WTC11 (cell line): ENCODE measurements around the gene ESRP2. TPM values are rescaled to one million over a fixed set of nuclear protein-coding genes. Genes with fewer than 3 reads are reported as not detected.

ENCODE experiments used
- ATAC-seq: fragments of 200-7000 bp; cut with Tn5 transposase; 2 replicates; pipeline ENCODE4 v1.10.0; 2021; ENCODE audit warnings: mild to moderate bottlenecking, moderate library complexity
- CTCF ChIA-PET: fragments of 300-600 bp; sonication (Branson Sonifier 250); formaldehyde crosslinking; loops from one replicate; lab custom pipeline; 2021; ENCODE audit warnings: antibody characterized with exemption; lab: Charles Lee
- POLR2A ChIA-PET: fragments of 350-600 bp; sonication (Branson Sonifier 250); formaldehyde crosslinking; loops from one replicate; lab custom pipeline; 2021; ENCODE audit warnings: antibody characterized with exemption; lab: Charles Lee
- DNase-seq: peaks from one replicate; pipeline ENCODE4 v3.0.0; 2021; ENCODE audit warnings: low spot score
- H3K27ac Mint-ChIP-seq: 2 replicates; pipeline ENCODE4 v1.8.0; 2021; ENCODE audit warnings: mixed read lengths
- H3K27me3 Mint-ChIP-seq: 2 replicates; pipeline ENCODE4 v1.8.0; 2021; ENCODE audit warnings: low read depth, mild to moderate bottlenecking, moderate library complexity, mixed read lengths
- H3K36me3 Mint-ChIP-seq: 2 replicates; pipeline ENCODE4 v1.8.0; 2021; ENCODE audit warnings: mixed read lengths
- H3K4me1 Mint-ChIP-seq: 2 replicates; pipeline ENCODE4 v1.8.0; 2022; ENCODE audit warnings: mixed read lengths
- H3K4me3 Mint-ChIP-seq: 2 replicates; pipeline ENCODE4 v1.8.0; 2021; ENCODE audit warnings: mild to moderate bottlenecking, moderate library complexity, mixed read lengths
- H3K9me3 Mint-ChIP-seq: 2 replicates; pipeline ENCODE4 v1.8.0; 2021; ENCODE audit warnings: mixed read lengths
- CREB1 ChIP-seq: sonication (generic); formaldehyde crosslinking; IDR thresholded peaks from 2 replicates; pipeline ENCODE4 v1.8.0; 2023; ENCODE audit warnings: mild to moderate bottlenecking, missing genetic modification reagents
- ELF4 ChIP-seq: sonication (generic); formaldehyde crosslinking; IDR thresholded peaks from 2 replicates; pipeline ENCODE4 v1.8.1; 2022; ENCODE audit warnings: low read depth, mild to moderate bottlenecking, moderate library complexity, missing genetic modification reagents
- EMX1 ChIP-seq: fragments of 250-450 bp; sonication (Bioruptor Pico); IDR thresholded peaks from 2 replicates; pipeline ENCODE4 v1.8.0; 2021; ENCODE audit warnings: mild to moderate bottlenecking
- ESRRA ChIP-seq: sonication (generic); formaldehyde crosslinking; IDR thresholded peaks from 2 replicates; pipeline ENCODE4 v1.8.1; 2022; ENCODE audit warnings: mild to moderate bottlenecking, missing genetic modification reagents, borderline replicate concordance
- GTF2I ChIP-seq: fragments of 250-450 bp; sonication (Bioruptor Pico); conservative IDR thresholded peaks from 2 replicates; pipeline ENCODE4 v1.4.0; 2021; ENCODE audit warnings: mild to moderate bottlenecking
- JUN ChIP-seq: sonication (generic); formaldehyde crosslinking; IDR thresholded peaks from 2 replicates; pipeline ENCODE4 v1.8.0; 2023; ENCODE audit warnings: mild to moderate bottlenecking, missing genetic modification reagents
- NFYB ChIP-seq: sonication (generic); formaldehyde crosslinking; conservative IDR thresholded peaks from 2 replicates; pipeline ENCODE4 v1.8.0; 2022; ENCODE audit warnings: low read depth, missing genetic modification reagents
- NR1H2 ChIP-seq: sonication (generic); formaldehyde crosslinking; IDR thresholded peaks from 2 replicates; pipeline ENCODE4 v1.9.0; 2021; ENCODE audit warnings: mild to moderate bottlenecking, moderate library complexity, missing genetic modification reagents
- RELA ChIP-seq: sonication (generic); formaldehyde crosslinking; IDR thresholded peaks from 2 replicates; pipeline ENCODE4 v1.8.1; 2022; ENCODE audit warnings: missing genetic modification reagents, mild to moderate bottlenecking, borderline replicate concordance
- RORB ChIP-seq: fragments of 250-450 bp; sonication (Bioruptor Pico); IDR thresholded peaks from 2 replicates; pipeline ENCODE4 v1.9.0; 2021; ENCODE audit warnings: mild to moderate bottlenecking
- SMAD4 ChIP-seq: sonication (generic); formaldehyde crosslinking; IDR thresholded peaks from 2 replicates; pipeline ENCODE4 v1.8.0; 2022; ENCODE audit warnings: mild to moderate bottlenecking, missing genetic modification reagents
- ZBTB21 ChIP-seq: sonication (generic); formaldehyde crosslinking; IDR thresholded peaks from 2 replicates; pipeline ENCODE4 v1.8.1; 2023; ENCODE audit warnings: mild to moderate bottlenecking, missing genetic modification reagents, borderline replicate concordance
- ZNF121 ChIP-seq: sonication (generic); formaldehyde crosslinking; IDR thresholded peaks from 2 replicates; pipeline ENCODE4 v1.8.0; 2023; ENCODE audit warnings: missing genetic modification reagents
- ZNF138 ChIP-seq: sonication (generic); formaldehyde crosslinking; conservative IDR thresholded peaks from 2 replicates; pipeline ENCODE4 v1.8.1; 2022; ENCODE audit warnings: mild to moderate bottlenecking, moderate library complexity, missing genetic modification reagents
- ZNF232 ChIP-seq: sonication (generic); formaldehyde crosslinking; IDR thresholded peaks from 2 replicates; pipeline ENCODE4 v1.8.0; 2022; ENCODE audit warnings: mild to moderate bottlenecking, missing genetic modification reagents
- ZNF317 ChIP-seq: sonication (generic); formaldehyde crosslinking; IDR thresholded peaks from 2 replicates; pipeline ENCODE4 v1.8.1; 2023; ENCODE audit warnings: low read depth, mild to moderate bottlenecking, moderate library complexity, missing genetic modification reagents, borderline replicate concordance
- total RNA-seq: library from RNA; stranded (reverse); gene quantifications from 3 replicates; pipeline ENCODE4 v1.2.3, GENCODE V29; 2021
- TF ChIP-seq, protein P1 (sequence below): fragments of 250-450 bp; sonication (Bioruptor Pico); IDR thresholded peaks from 2 replicates; pipeline ENCODE4 v1.8.0; 2021; ENCODE audit warnings: mild to moderate bottlenecking
- TF ChIP-seq, protein P2 (sequence below): fragments of 250-450 bp; sonication (Bioruptor Pico); IDR thresholded peaks from 2 replicates; pipeline ENCODE4 v1.9.0; 2021; ENCODE audit warnings: moderate library complexity, mild to moderate bottlenecking, inconsistent platforms, borderline replicate concordance
- TF ChIP-seq, protein P3 (sequence below): fragments of 200-600 bp; IDR thresholded peaks from 2 replicates; pipeline ENCODE4 v1.8.0; 2022; ENCODE audit warnings: antibody characterized with exemption
- TF ChIP-seq, protein P4 (sequence below): fragments of 250-450 bp; sonication (Bioruptor Pico); IDR thresholded peaks from 2 replicates; pipeline ENCODE4 v2.1.2; 2022; ENCODE audit warnings: mild to moderate bottlenecking, moderate library complexity
- TF ChIP-seq, protein P5 (sequence below): sonication (generic); formaldehyde crosslinking; IDR thresholded peaks from 2 replicates; pipeline ENCODE4 v1.8.1; 2023; ENCODE audit warnings: mild to moderate bottlenecking, missing genetic modification reagents
- TF ChIP-seq, protein P6 (sequence below): sonication (generic); formaldehyde crosslinking; IDR thresholded peaks from 2 replicates; pipeline ENCODE4 v1.8.1; 2022; ENCODE audit warnings: low read depth, missing genetic modification reagents, borderline replicate concordance

The ESRP2 gene
- total RNA-seq, 1 experiment from 2014 or later: 55.0 TPM

DNA sequence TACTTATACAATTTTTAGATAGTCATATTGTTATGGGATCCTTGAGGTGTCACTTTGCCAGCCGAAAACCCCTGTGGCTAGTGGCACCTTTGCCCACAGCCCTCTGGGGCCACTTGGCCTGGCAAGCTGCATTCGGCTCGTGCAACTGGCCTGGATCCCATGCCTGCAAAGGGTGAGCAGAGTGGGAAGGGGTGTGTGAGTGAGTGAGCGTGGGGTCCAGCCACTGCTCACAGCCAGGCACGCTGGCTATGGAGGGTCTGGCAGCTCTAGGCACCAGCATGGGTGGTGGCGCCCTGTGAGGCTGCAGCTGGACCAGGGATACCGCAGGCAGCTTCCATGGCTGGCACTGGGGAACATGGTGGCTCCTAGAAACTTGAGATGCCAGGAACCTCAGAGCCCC lies 49.0 kb downstream of the ESRP2 start:
- Mint-ChIP-seq H3K9me3 (0 out of 2 replicates have a peak, but pooled peaks cover 3% of the 10 kb centered on the region), H3K27ac (no peak overlapping the region), H3K27me3 (no peaks in the 10 kb centered on the region)
- CTCF ChIA-PET: interaction anchor here (1.2 kb wide), 1 partner anchor 93 kb away, joined by 3 read pairs; no protein-coding TSS in a partner anchor
- no peak for ATAC-seq
- no peak for TF ChIP-seq SMAD4 (CRISPR knock-in tag)
- TF ChIP-seq ESRRA (CRISPR knock-in tag): no peak
- TF ChIP-seq ZNF317 (CRISPR knock-in tag): no peak
- no peak for TF ChIP-seq EMX1
- TF ChIP-seq, all 79 proteins: peak for 0
- H3K4me3 Mint-ChIP-seq: no peak overlapping the region
- POLR2A ChIA-PET: no interaction called here
- no peak for DNase-seq
- no peaks in the 10 kb centered on the region for H3K4me1 Mint-ChIP-seq
- H3K36me3 Mint-ChIP-seq: peaks cover 45% of the 10 kb centered on the region

DNA sequence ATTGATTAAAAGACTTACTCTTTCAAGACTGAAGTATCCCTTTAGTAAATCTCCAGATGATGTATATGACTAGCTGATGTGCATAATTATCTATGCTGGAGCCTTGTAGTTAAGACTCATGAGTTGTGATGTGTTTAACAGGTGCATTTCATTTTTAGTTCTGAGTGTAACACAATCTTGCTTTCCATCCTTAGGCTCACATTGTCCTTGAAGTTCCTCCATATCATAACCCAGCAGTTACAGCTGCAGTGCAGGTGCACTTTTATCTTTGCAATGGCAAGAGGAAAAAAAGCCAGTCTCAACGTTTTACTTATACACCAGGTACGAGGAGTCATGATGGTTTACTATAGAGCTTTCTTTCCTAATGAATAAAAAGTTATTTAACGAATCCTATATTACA lies 52.9 kb downstream of the ESRP2 start:
- no peak for ATAC-seq
- DNase-seq: no peak
- Mint-ChIP-seq H3K27me3 (no peaks in the 10 kb centered on the region), H3K9me3 (0 out of 2 replicates have a peak, but pooled peaks cover 3% of the 10 kb centered on the region)
- TF ChIP-seq, protein P1, sequence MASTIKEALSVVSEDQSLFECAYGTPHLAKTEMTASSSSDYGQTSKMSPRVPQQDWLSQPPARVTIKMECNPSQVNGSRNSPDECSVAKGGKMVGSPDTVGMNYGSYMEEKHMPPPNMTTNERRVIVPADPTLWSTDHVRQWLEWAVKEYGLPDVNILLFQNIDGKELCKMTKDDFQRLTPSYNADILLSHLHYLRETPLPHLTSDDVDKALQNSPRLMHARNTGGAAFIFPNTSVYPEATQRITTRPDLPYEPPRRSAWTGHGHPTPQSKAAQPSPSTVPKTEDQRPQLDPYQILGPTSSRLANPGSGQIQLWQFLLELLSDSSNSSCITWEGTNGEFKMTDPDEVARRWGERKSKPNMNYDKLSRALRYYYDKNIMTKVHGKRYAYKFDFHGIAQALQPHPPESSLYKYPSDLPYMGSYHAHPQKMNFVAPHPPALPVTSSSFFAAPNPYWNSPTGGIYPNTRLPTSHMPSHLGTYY: no peak
- TF ChIP-seq ZNF138 (CRISPR knock-in tag): no peak
- TF ChIP-seq ZNF121 (CRISPR knock-in tag): no peak
- no peak for TF ChIP-seq NR1H2 (CRISPR knock-in tag)
- TF ChIP-seq, protein P2, sequence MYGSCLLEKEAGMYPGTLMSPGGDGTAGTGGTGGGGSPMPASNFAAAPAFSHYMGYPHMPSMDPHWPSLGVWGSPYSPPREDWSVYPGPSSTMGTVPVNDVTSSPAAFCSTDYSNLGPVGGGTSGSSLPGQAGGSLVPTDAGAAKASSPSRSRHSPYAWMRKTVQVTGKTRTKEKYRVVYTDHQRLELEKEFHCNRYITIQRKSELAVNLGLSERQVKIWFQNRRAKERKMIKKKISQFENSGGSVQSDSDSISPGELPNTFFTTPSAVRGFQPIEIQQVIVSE (CRISPR knock-in tag): no peak
- no peak for TF ChIP-seq RORB (CRISPR knock-in tag)
- TF ChIP-seq ELF4 (CRISPR knock-in tag): no peak
- TF ChIP-seq ZBTB21 (CRISPR knock-in tag): no peak
- no peak for TF ChIP-seq NFYB (CRISPR knock-in tag)
- TF ChIP-seq, protein P3, sequence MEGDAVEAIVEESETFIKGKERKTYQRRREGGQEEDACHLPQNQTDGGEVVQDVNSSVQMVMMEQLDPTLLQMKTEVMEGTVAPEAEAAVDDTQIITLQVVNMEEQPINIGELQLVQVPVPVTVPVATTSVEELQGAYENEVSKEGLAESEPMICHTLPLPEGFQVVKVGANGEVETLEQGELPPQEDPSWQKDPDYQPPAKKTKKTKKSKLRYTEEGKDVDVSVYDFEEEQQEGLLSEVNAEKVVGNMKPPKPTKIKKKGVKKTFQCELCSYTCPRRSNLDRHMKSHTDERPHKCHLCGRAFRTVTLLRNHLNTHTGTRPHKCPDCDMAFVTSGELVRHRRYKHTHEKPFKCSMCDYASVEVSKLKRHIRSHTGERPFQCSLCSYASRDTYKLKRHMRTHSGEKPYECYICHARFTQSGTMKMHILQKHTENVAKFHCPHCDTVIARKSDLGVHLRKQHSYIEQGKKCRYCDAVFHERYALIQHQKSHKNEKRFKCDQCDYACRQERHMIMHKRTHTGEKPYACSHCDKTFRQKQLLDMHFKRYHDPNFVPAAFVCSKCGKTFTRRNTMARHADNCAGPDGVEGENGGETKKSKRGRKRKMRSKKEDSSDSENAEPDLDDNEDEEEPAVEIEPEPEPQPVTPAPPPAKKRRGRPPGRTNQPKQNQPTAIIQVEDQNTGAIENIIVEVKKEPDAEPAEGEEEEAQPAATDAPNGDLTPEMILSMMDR: no peak
- TF ChIP-seq, protein P4, sequence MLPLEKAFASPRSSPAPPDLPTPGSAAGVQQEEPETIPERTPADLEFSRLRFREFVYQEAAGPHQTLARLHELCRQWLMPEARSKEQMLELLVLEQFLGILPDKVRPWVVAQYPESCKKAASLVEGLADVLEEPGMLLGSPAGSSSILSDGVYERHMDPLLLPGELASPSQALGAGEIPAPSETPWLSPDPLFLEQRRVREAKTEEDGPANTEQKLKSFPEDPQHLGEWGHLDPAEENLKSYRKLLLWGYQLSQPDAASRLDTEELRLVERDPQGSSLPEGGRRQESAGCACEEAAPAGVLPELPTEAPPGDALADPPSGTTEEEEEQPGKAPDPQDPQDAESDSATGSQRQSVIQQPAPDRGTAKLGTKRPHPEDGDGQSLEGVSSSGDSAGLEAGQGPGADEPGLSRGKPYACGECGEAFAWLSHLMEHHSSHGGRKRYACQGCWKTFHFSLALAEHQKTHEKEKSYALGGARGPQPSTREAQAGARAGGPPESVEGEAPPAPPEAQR: no peak
- TF ChIP-seq, protein P5, sequence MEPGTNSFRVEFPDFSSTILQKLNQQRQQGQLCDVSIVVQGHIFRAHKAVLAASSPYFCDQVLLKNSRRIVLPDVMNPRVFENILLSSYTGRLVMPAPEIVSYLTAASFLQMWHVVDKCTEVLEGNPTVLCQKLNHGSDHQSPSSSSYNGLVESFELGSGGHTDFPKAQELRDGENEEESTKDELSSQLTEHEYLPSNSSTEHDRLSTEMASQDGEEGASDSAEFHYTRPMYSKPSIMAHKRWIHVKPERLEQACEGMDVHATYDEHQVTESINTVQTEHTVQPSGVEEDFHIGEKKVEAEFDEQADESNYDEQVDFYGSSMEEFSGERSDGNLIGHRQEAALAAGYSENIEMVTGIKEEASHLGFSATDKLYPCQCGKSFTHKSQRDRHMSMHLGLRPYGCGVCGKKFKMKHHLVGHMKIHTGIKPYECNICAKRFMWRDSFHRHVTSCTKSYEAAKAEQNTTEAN: no peak
- TF ChIP-seq CREB1: no peak
- TF ChIP-seq GTF2I (CRISPR knock-in tag): no peak
- TF ChIP-seq JUN (CRISPR knock-in tag): no peak
- no peak for TF ChIP-seq EMX1
- TF ChIP-seq, protein P6, sequence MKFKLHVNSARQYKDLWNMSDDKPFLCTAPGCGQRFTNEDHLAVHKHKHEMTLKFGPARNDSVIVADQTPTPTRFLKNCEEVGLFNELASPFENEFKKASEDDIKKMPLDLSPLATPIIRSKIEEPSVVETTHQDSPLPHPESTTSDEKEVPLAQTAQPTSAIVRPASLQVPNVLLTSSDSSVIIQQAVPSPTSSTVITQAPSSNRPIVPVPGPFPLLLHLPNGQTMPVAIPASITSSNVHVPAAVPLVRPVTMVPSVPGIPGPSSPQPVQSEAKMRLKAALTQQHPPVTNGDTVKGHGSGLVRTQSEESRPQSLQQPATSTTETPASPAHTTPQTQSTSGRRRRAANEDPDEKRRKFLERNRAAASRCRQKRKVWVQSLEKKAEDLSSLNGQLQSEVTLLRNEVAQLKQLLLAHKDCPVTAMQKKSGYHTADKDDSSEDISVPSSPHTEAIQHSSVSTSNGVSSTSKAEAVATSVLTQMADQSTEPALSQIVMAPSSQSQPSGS: no peak
- TF ChIP-seq ZNF232 (CRISPR knock-in tag): no peak
- no peak for TF ChIP-seq RELA (CRISPR knock-in tag)
- TF ChIP-seq, all 79 proteins: peak for 0
- Mint-ChIP-seq H3K4me3 (no peak overlapping the region), H3K4me1 (no peaks in the 10 kb centered on the region), H3K36me3 (peaks cover 52% of the 10 kb centered on the region), H3K27ac (no peak overlapping the region)
- POLR2A ChIA-PET: no interaction called here
- CTCF ChIA-PET: no interaction called here
